ENCODE results near the gene ARHGAP33. TPM values are rescaled to one million over a fixed set of nuclear protein-coding genes. Genes with fewer than 3 reads are reported as not detected.

Gene ARHGAP33
- total RNA-seq, 4 donors from 2014 or later, result 4.2 to 16.0 (median 13.0) TPM

- intact Hi-C loops (cut with DNase I), result no loop called here
Observed at GRCh38 chr19:35777086-35777841, 1.9 kb downstream of the ARHGAP33 start.

DNA sequence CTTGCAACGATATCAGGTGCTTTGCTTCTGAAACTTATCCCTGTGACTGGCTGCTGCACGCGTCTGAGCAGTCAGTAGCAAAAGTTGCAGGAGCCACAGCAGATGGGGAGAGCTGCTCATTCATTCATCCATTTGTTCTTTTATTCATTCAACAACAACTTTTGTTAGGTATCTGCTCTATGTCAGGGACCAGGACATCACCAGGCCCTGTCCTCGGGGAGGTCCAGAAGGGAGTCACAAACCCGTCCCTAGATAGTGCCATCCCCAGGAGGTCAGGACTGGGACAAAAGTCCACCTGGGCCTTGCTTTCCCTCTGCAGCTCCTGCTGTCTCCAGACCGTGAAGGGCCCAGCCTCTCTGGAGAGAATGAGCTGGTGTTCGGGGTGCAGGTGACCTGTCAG is 2.6 kb downstream of the ARHGAP33 start:
- H3K4me3 ChIP-seq (replicated peaks in 1 of 3), result no peak overlapping the region
- H3K27ac ChIP-seq, result no peak overlapping the region
- intact Hi-C loops (cut with DNase I), result no loop called here
- no peaks in the 10 kb centered on the region for H3K27me3 ChIP-seq
- WGBS, 2 donors, result 79 to 84% methylated on average over 6 to 7 of the region's 7 CpGs
- peaks cover 6 to 8% of the 10 kb centered on the region in 2 donors for H3K4me1 ChIP-seq
- TF ChIP-seq POLR2A (IDR thresholded peaks at IDR 0.05) (no peak), CTCF (IDR thresholded peaks at IDR 0.05) (no peak)
- DNase-seq, result no peak
- H3K9me3 ChIP-seq, result no peaks in the 10 kb centered on the region
- H3K36me3 ChIP-seq, result peaks cover 0 to 3% of the 10 kb centered on the region in 2 donors

More at GRCh38 chr19:35777086-35777841, 1.9 kb downstream of the ARHGAP33 start:
- TF ChIP-seq POLR2A (IDR thresholded peaks at IDR 0.05) (no peak), CTCF (IDR thresholded peaks at IDR 0.05) (no peak)
- DNase-seq, result no peak
- Histone ChIP-seq H3K27me3 (no peaks in the 10 kb centered on the region), H3K4me3 (replicated peaks in 1 of 3) (no peak overlapping the region), H3K36me3 (peaks cover 0 to 3% of the 10 kb centered on the region in 2 donors), H3K9me3 (no peaks in the 10 kb centered on the region), H3K27ac (no peak overlapping the region), H3K4me1 (peaks cover 6 to 8% of the 10 kb centered on the region in 2 donors)
- 61 to 66% methylated on average over 17 to 19 of the region's 19 CpGs for WGBS, 2 donors

- peaks cover 6 to 8% of the 10 kb centered on the region in 2 donors for H3K4me1 ChIP-seq
- no peak overlapping the region for H3K27ac ChIP-seq
- peaks cover 0 to 3% of the 10 kb centered on the region in 2 donors for H3K36me3 ChIP-seq
- DNase-seq, result no peak
- intact Hi-C loops (cut with DNase I), result no loop called here
- no peaks in the 10 kb centered on the region for H3K27me3 ChIP-seq
- 93 to 94% methylated on average over 8 of the region's 8 CpGs for WGBS, 2 donors
- no peaks in the 10 kb centered on the region for H3K9me3 ChIP-seq
- TF ChIP-seq POLR2A (IDR thresholded peaks at IDR 0.05) (no peak), CTCF (IDR thresholded peaks at IDR 0.05) (no peak)
- H3K4me3 ChIP-seq (replicated peaks in 1 of 3), result no peak overlapping the region
Observed at GRCh38 chr19:35779033-35779432, 3.7 kb downstream of the ARHGAP33 start.

GRCh38 chr19:35780058-35780457 is 4.7 kb downstream of the ARHGAP33 start:
- intact Hi-C loops (cut with DNase I), result no loop called here
- no peak for DNase-seq
- WGBS, 2 donors, result 94 to 100% methylated on average over 3 to 16 of the region's 16 CpGs
- H3K4me3 ChIP-seq (replicated peaks in 1 of 3), result no peak overlapping the region
- peaks cover 0 to 3% of the 10 kb centered on the region in 2 donors for H3K36me3 ChIP-seq
- no peaks in the 10 kb centered on the region for H3K27me3 ChIP-seq
- H3K9me3 ChIP-seq, result no peaks in the 10 kb centered on the region
- peaks cover under 1 to 3% of the 10 kb centered on the region in 2 donors for H3K4me1 ChIP-seq
- TF ChIP-seq CTCF (IDR thresholded peaks at IDR 0.05) (no peak), POLR2A (IDR thresholded peaks at IDR 0.05) (no peak)
- no peak overlapping the region for H3K27ac ChIP-seq

GRCh38 chr19:35780717-35781116 is 5.4 kb downstream of the ARHGAP33 start:
- 93 to 97% methylated on average over 14 to 18 of the region's 20 CpGs for WGBS, 2 donors
- TF ChIP-seq CTCF (IDR thresholded peaks at IDR 0.05), result no peak
- TF ChIP-seq POLR2A (IDR thresholded peaks at IDR 0.05), result no peak

More at GRCh38 chr19:35780717-35781116, 5.4 kb downstream of the ARHGAP33 start:
- Histone ChIP-seq H3K36me3 (peaks cover 0 to 3% of the 10 kb centered on the region in 2 donors), H3K27me3 (no peaks in the 10 kb centered on the region), H3K27ac (no peak overlapping the region), H3K4me3 (replicated peaks in 1 of 3) (no peak overlapping the region), H3K9me3 (no peaks in the 10 kb centered on the region), H3K4me1 (peaks cover 0 to 1% of the 10 kb centered on the region in 2 donors)
- no peak for DNase-seq
- intact Hi-C loops (cut with DNase I), result no loop called here

Measured in thyroid gland (tissue), 4 donors.